ENCODE measurements around the gene WBP4. TPM values are rescaled to one million over a fixed set of nuclear protein-coding genes. Genes with fewer than 3 reads are reported as not detected.
A peak's percentile ranks its signal among the peaks of the same experiment; 100 is the strongest.
"Not testable (repeated sequence)": the region's sequence is repeated elsewhere in the genome, so short reads cannot be mapped to it uniquely, and the experiment has no call there.

Gene WBP4
- total RNA-seq, 2 donors from 2014 or later, result 5.3 to 8.6 TPM

DNA sequence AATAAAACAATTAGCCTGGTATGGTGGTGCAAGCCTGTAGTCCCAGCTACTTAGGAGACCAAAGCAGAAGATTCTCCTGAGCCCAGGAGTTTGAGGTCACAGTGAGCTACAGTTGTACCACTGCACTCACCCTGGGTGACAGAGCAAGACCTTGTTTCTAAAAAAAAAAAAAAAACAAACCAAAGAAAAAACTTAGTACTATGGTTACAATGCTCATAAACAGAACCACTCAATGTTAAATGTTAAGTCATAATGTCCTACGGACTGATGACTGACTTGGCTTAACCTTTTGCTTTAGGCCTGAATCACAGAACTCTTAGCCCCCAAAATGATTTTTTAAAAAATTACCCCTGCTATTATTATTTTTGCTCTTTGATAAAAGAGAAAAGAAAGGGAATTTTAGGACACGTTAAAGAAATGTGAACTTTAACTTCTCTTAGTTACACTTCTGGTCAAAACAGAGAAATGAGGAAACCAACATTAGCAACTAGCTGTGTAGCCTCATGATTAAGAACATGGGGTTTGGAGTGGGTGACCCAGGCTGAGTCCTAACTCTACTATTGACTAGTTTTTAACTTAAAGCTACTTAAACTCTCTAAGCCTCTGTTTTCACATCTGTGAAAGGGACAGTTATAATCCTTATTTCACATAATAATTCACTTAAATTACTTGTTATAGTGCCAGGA lies 28.5 kb upstream of the WBP4 start:
- intact Hi-C loops (cut with DNase I), result no loop called here
- H3K27ac ChIP-seq, result no peak overlapping the region
- H3K27me3 ChIP-seq, result no peaks in the 10 kb centered on the region
- H3K4me3 ChIP-seq, result no peak overlapping the region
- no peak for DNase-seq
- 39 to 41% methylated on average over 2 of the region's 2 CpGs for WGBS, 2 donors
- no peak for TF ChIP-seq POLR2A (IDR thresholded peaks at IDR 0.05)
- TF ChIP-seq, protein P1, sequence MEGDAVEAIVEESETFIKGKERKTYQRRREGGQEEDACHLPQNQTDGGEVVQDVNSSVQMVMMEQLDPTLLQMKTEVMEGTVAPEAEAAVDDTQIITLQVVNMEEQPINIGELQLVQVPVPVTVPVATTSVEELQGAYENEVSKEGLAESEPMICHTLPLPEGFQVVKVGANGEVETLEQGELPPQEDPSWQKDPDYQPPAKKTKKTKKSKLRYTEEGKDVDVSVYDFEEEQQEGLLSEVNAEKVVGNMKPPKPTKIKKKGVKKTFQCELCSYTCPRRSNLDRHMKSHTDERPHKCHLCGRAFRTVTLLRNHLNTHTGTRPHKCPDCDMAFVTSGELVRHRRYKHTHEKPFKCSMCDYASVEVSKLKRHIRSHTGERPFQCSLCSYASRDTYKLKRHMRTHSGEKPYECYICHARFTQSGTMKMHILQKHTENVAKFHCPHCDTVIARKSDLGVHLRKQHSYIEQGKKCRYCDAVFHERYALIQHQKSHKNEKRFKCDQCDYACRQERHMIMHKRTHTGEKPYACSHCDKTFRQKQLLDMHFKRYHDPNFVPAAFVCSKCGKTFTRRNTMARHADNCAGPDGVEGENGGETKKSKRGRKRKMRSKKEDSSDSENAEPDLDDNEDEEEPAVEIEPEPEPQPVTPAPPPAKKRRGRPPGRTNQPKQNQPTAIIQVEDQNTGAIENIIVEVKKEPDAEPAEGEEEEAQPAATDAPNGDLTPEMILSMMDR (IDR thresholded peaks at IDR 0.05), result no peak
- no peaks in the 10 kb centered on the region for H3K36me3 ChIP-seq (replicated peaks in 1 of 2; ENCODE audit: insufficient read depth in 1 of 2, low read depth in 2 of 2)
- H3K9me3 ChIP-seq, result no peaks in the 10 kb centered on the region
- no peak for ATAC-seq
- H3K4me1 ChIP-seq, result peaks cover 47% of the 10 kb centered on the region

DNA sequence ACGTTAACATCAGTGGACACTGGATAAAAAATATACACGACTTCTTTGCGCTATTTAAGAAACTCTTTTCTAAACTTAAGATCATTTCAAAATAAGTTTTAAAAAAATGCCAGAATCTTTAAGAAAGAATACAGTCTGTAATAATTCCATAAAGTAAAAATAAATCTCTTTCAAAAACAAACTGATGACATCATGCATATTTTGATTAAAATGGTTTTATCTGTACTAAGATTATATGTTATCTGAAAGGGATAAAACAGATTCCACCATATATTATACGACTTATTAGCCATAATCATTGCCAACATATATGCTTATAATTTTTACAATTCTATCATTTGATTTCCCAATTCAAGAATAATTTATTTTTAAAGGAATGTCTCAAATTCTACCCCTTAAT lies 26.9 kb upstream of the WBP4 start:
- H3K27ac ChIP-seq, result no peak overlapping the region
- H3K4me1 ChIP-seq, result peaks cover 39% of the 10 kb centered on the region
- ATAC-seq (no peak), DNase-seq (no peak)
- no peak overlapping the region for H3K4me3 ChIP-seq
- no peaks in the 10 kb centered on the region for H3K36me3 ChIP-seq (replicated peaks in 1 of 2; ENCODE audit: insufficient read depth in 1 of 2, low read depth in 2 of 2)
- TF ChIP-seq, protein P1 (IDR thresholded peaks at IDR 0.05), result no peak
- TF ChIP-seq POLR2A (IDR thresholded peaks at IDR 0.05), result no peak
- H3K9me3 ChIP-seq, result no peaks in the 10 kb centered on the region
- H3K27me3 ChIP-seq, result no peaks in the 10 kb centered on the region
- WGBS, 2 donors, result 75 to 78% methylated on average over 4 of the region's 4 CpGs
- intact Hi-C loops (cut with DNase I), result no loop called here

DNA sequence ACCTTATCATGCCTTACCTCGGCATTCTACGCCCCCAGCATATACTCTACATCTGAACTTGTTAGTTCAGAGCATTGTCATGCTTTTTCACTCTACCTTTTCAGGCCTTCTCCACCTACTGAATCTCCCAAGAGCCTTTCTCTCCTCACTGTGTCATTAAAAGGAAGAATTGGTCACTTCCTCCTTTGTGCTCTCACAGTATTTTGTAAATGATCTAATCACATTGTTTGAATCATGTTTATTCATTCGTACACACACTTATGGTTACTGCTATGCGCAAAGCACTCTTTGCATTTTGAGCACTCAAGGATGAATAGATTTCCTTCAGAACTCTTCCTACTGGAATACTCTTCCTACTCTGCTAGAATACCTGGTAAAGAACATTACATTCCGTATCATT lies 26.4 kb upstream of the WBP4 start:
- Histone ChIP-seq H3K4me3 (no peak overlapping the region), H3K9me3 (no peaks in the 10 kb centered on the region), H3K36me3 (replicated peaks in 1 of 2; ENCODE audit: insufficient read depth in 1 of 2, low read depth in 2 of 2) (no peaks in the 10 kb centered on the region), H3K27ac (peak overlapping the region in 1 of 4 donors; percentile 7), H3K27me3 (no peaks in the 10 kb centered on the region), H3K4me1 (peaks cover 39% of the 10 kb centered on the region)
- WGBS, 2 donors, result 57 to 65% methylated on average over 5 of the region's 5 CpGs
- DNase-seq, result no peak
- intact Hi-C loops (cut with DNase I), result no loop called here
- no peak for ATAC-seq
- no peak for TF ChIP-seq POLR2A (IDR thresholded peaks at IDR 0.05)
- TF ChIP-seq, protein P1 (IDR thresholded peaks at IDR 0.05), result no peak

DNA sequence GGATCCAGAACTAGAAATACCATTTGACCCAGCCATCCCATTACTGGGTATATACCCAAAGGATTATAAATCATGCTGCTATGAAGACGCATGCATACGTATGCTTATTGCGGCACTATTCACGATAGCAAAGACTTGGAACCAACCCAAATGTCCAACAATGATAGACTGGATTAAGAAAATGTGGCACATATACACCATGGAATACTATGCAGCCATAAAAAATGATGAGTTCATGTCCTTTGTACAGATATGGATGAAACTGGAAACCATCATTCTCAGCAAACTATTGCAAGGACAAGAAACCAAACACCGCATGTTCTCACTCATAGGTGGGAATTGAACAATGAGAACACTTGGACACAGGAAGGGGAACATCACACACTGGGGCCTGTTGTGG lies 24.8 kb upstream of the WBP4 start:
- ATAC-seq; H3K36me3 ChIP-seq (replicated peaks in 1 of 2; ENCODE audit: insufficient read depth in 1 of 2, low read depth in 2 of 2); H3K9me3 ChIP-seq; H3K4me3 ChIP-seq; H3K27ac ChIP-seq; intact Hi-C loops (cut with DNase I); DNase-seq; H3K27me3 ChIP-seq: not testable (repeated sequence)
- WGBS, 2 donors, result 92 to 94% methylated on average over 5 of the region's 5 CpGs
- peaks cover 23% of the 10 kb centered on the region for H3K4me1 ChIP-seq

DNA sequence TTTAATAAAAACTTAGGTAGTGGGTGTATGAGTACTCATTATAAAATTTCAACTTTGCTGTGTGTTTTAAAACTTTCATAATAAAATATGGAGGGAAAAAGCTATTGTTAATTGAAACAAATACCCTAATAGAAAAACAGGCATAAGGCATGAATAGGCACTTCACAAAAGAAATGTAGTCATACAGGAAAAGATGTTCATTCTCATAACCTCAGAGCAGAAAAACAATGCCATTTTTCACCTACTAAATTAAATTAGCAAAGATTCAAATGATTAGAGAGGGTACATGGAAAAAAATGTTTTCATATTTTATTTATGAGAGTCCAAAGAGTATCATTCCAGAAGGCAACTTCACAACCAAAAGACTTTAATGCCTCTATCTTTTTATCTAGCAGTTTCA lies 21.6 kb upstream of the WBP4 start:
- ATAC-seq (no peak), DNase-seq (no peak)
- TF ChIP-seq, protein P1 (IDR thresholded peaks at IDR 0.05), result no peak
- TF ChIP-seq POLR2A (IDR thresholded peaks at IDR 0.05), result no peak
- Histone ChIP-seq H3K4me1 (peaks cover 12% of the 10 kb centered on the region), H3K27me3 (no peaks in the 10 kb centered on the region), H3K27ac (no peak overlapping the region), H3K9me3 (no peaks in the 10 kb centered on the region), H3K4me3 (no peak overlapping the region), H3K36me3 (replicated peaks in 1 of 2; ENCODE audit: insufficient read depth in 1 of 2, low read depth in 2 of 2) (no peaks in the 10 kb centered on the region)
- intact Hi-C loops (cut with DNase I), result no loop called here
